HG02973 (cell line): Measurements from ENCODE around the gene ACIN1.
A peak's percentile ranks its signal among the peaks of the same experiment; 100 is the strongest.

Source experiments
- ATAC-seq: cut with Tn5 transposase; IDR thresholded peaks from one replicate; pipeline ENCODE4 v1.9.1; 2021; ENCODE audit warnings: moderate library complexity; ENCODE audit not compliant: unreplicated experiment

The ACIN1 gene

DNA sequence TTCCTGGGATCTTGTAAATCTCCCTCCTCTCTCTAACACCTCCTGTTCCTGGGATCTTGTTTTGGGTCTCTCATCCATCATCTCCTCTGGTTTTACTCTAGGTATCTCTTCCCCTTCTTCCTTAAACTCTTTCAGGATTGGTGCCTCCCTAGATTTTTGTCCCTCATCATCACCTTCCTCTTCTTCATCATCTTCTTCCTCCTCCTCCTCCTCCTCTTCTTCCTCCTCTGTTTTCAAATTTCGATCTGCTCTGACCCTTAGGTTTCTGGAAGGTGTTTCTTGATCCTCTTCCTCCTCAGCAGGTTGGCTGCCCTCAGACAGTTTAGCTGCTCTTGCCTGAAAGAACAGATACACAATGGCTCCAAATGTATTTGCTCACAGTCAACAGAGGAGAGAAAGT, 14.5 kb downstream of the ACIN1 start:
- no peak for ATAC-seq

DNA sequence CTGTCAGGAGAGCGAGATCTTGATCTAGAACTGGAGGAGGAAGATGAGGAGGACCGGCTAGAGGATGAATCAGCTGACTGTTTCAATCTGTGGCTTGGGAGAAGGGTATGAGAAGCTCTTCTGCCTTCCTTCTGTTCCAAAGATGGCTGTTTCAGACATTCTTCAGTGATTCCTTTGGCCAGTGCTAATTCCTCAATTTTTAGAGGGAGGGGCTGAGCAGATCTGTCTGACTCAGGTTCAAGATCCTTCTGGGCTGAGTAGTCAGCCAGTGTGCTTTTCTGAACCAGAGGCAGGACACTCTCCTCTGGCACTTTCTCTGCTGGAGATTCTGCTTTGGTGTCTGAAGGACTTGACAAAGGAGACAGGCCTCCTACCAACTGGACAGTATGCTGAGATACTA, 15.2 kb downstream of the ACIN1 start:
- no peak for ATAC-seq

DNA sequence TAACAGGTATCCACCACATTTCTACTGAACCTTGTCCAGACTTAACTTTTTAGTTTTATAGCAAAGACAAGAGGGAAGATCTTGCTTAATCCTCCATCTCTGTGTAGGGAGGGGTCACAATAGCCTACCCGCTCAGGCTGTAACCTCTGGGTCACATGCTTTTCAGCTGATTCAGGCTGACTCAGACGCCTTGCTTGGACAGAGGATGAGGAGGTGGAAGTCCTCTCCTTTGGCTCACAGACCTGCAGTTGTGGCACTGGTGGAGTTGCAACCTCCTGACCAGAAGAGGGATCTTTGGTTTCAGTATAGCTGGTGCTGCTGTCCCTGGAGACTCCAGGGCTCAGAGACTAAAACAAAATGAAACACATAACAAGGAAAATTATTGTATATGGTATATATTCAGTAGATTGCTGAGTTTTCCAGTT, 16.2 kb downstream of the ACIN1 start:
- no peak for ATAC-seq

DNA sequence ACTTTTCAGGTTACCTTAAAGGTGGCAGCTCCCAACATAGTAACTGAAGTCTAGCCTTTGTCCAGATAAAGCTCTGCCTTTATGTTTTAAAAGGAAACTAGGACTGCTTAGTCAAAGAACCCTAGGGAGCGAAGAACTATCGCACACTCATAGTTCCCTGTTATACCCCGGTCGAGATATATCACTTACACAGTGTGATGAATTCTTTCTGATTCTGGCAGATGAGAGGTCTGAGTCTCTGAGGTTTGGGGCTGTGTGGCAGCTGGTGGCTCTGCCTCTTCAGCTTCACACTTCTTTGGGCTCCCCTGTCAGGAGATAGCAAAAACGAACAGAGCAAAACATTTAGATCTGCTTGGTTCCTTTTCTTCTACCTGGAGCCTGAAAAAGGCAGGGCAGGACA, 17.0 kb downstream of the ACIN1 start:
- no peak for ATAC-seq

DNA sequence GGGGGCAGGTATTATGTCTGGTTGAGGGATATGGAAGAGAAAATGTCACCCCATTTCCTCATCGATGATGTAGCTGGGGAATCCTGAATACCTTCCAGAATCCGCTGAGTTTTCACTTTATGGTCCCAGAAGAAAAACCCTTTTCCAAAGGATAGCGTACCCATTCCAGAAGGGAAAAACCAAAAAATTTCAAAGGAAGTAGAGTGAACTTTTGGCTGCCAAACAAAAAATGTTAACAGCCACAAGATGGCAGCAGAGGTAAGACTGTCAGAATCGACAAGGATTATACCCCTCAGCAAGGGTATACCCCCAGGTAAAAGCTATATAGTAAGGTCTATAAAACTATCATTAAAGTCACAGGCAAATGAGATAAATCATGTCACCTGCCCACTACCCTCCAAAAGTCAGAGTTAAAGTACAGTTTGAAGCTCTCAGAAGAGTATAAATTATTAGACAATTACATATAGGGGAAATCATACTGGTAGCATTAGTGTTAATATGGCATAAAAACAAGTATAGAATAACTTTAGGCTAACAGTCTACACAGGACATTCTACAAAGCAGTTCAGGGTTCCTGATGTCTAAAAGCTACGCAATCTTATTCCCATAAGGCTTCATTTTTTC, 18.0 kb downstream of the ACIN1 start:
- no peak for ATAC-seq

DNA sequence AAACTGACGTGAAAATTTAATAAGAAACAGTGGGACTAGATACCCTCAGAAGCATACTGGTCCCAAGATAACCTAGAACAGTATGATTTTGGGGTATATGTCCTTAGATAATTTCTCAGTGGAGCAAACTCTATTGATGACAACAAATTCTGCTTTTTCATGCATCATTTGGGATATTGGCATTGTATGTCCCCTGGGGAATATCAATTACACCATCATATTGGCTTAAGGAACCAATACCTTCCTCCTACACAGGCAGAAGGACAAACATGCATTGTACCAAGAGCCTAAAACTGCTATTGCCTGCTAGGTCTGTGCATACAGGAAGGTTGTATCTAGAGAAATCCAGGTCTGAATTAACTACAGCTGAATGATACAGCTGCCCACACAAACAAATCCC, 20.0 kb downstream of the ACIN1 start:
- ATAC-seq, result no peak

DNA sequence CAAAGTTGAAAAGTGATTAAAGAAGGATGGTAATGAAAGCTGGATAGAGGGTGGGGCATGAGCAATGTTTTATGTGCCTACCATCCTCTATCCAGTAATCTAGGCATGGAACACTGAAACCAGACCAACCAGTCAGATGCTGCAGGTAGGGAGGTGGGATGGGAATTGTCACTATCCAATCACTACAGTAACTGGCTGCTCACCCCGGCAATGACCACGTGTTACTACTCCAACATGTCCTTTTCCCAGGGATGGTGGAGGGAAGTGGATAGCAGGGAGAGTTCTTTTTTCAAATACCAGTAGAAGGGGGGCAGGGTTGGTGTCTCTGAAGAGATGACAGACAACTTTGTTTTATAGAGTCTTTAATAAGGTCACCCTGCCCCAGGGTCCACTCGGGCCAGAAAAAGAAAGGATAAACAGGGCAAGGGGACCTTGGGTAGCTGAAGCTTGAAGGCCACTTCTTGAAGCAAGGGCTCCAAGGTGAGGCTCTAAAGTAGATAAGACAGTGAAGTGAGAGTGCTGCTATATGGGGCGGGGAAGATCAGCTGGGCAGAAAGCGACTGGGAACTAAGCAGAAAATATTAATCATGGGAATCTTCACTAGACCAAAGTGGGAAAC, 22.9 kb downstream of the ACIN1 start:
- ATAC-seq, result no peak

DNA sequence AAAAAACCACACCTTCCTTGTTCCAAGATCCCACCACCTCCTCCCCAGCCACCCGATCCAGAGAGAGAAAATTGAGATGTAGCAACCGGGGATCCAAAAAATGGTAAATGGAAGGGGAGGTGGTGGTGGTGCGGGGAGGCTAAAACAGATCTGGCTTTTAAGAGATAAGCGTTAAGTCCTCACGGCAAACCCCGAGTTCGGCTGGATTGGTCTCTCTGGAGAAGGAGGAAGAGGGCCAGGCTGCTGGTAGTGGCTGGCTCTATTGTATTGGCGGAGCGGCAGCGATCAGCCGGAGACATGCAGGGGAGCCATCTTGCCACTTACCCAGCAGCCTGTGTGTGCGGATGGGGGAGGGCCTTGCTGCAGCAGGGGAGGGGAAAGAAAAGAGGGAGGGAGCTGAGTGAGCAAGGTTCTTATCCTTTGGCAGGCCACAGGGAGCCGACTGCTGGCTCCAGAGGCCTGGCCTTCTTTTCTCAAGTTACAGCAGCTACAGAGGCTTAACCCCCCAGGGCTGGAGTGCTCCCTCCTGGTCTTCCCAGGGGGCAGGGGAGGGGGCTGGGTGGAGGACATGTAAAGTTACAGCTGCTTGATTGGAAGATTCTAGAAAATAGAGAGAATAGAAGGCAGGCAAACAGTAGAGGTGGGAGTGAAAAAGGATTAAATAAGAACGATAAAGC, 23.6 kb downstream of the ACIN1 start:
- peak; percentile 76 for ATAC-seq

DNA sequence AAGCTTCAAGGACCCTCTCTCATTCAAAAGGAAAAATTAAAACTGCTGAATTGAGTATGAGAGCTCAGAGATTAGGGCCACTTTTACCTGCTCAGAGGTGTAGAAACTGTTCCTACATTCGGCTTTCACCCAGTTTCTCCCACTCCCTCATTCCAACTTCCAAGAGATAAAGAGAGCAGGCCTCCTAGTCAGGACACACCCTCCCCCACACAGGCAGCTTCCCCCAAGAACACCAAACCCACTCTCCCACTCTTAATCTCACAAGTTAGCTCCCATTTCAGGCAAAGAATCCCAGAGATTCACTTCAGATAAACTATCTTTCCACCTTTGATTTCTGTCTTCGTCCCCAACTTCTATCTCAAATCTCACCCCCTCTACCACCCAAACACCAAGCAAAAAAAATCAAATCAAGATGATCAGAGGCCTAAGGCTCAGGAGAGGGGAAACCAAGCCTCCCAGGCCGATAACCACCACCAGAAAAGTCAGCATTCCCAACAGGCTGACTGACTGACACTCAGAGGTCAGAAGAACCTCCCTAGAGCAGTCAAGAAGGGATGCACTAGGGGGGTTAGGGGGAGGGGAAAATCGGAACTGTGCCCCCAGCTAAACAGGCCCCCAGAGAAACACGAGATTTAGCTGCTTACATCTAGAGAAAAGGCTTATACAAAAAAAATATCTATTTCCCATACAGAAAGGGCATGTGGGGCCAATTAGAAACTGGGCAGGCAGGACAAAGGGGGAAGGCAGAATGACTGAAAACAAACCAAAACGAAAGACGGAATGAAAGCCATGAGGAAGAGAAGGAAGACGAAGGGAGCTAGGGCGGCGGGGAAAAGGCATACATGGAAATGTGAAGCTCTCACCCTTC, 24.4 kb downstream of the ACIN1 start:
- no peak for ATAC-seq

DNA sequence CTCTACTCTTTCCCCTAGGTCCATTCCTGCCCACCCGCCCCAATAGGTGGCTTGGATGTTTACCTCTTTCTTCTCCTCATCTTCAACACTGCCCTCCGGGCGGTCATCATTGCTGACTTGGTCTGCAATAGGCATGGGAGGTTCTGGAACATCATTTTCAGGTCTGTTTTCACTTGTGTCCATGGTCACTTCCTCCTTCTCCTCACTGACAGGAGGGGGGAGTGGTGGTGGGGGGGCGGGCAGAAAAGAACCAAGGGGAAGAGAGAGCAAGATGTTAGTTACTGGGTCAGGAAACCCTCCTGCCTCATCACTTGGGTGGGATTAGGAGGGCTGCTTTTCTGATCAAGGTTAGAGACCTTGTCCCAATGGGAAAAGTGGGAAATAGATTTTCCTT, 25.5 kb downstream of the ACIN1 start:
- ATAC-seq, result no peak

DNA sequence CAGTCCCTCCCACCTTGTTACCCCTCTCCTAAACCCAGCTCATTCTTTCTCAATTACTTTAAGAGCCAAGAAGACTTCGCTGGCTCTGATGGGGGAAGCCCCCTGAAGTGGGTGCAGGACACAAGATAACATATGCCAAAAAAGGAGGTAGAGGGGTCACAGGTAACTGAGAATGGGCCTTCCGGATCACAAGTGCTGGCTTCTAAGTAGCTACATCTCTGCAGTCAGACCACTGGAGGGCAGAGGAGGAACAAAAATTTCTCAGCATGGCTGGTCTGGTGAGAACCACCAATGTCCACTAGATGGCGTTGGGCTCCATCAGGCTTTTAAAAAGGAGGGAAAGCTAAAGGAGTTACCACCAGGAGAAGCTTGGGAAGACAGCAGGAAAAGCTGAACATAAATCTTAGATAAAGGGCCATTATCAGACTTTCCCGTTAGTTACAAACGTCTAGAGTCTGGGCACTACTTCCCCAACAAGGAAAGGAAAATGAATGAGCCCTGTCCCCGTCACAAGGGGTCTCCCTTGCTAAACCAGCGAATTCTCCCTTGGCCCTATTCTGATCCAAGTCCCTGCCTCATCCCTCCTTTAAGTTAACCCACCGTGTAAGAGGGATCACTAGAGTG, 26.0 kb downstream of the ACIN1 start:
- peak; percentile 71 for ATAC-seq

DNA sequence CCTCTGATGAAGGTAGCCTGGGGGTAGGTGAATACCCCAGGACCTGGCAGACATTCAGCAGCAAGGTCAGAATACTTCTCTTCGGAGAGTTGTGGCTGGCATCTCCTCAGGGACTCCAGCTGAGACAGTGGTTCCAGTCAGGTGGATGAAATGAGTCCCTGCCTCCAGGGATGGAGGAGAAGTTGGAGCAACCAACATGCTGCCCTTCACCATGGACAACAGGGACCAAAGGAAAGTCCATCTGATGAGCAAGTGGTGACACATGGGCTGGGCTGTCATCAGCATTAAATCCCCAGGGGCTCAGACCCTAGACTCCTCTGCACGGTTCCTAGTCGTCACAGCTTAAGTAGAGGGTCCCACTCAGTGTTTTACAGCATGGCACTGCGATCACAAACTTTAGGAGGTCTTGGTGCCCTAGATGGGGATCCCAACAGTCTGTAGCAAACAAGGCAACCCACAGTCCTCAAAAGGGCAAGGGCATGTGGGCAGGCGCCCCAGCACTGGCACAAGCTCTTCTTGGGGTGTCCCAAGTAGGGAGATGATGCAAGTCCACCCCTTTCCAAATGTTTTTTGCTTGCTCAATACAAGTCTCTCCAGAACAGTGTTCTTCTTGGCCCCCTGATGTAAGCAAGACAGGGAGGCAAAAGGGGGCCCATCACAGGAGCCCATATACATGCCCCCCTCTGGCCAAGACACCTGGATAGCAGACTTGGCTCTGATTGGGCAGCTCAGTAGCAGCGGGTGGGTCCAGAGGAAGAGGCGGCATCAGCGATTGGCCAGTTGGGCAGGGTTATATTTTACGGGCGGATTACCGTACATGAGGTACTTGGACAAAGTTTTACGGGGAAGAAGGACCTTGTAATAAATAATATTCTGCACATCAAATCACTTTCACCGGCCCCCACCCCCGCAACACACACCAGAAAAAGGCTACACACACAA, 26.8 kb downstream of the ACIN1 start:
- no peak for ATAC-seq

DNA sequence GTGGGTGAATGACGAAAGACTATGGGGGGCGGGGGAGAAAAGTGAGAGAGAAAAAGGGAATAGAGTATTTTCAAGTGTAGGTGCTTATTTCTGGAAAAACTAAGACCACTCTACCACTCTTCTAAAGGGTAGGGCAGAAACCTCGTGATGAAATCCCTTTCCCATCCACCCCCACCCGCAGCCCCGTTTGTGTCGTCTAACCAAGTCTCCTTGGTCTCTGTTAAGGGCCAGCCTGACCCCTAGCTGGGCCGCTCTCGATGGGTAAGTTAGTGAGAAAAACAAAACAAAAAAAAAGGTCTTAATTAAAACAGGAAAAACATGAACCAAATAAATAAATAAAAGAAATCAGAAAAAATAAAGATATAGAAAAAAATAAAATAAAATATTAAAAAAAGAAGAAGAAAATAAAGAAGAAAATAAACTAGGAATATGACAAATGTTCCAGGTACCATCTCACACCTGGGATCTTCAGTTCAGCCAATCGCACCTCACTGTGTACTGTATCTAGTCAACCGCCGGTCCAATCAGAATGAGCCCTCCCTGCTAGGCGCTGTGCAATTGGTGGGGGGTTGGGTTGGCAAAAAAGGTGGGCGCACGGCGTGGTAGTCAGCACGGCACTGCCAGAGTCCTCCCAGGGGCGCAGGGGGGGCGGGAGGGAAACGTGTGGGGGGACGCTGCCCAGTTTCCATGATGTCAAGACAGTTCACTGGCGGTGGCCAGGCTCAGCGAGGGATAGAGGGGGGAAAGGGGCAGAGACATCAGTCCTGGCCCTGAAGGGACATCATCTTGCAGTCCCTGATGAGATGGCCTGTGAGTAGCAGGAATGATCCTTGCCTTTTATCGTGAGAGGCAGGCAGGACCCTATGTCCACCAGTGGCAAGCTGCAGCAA, 27.8 kb downstream of the ACIN1 start:
- no peak for ATAC-seq

DNA sequence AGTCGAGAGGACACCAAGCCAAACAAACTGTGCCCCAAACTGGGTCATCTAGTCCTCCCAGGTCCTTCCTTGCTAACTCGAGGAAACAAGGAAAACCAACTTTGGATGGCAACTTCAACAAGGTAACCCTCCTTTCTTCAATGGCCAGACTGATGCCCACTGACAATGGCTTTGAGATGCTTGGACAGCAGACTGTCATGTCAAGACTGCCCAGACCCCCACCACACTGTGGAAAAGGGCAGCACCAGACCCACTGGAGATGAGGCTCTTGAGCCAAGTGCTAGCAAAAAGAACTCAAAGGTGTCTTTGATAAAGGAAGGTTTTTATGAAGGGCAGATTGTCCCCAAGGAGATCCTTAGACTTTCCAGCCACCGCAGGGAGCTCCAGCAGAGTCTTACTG, 28.6 kb downstream of the ACIN1 start:
- no peak for ATAC-seq

DNA sequence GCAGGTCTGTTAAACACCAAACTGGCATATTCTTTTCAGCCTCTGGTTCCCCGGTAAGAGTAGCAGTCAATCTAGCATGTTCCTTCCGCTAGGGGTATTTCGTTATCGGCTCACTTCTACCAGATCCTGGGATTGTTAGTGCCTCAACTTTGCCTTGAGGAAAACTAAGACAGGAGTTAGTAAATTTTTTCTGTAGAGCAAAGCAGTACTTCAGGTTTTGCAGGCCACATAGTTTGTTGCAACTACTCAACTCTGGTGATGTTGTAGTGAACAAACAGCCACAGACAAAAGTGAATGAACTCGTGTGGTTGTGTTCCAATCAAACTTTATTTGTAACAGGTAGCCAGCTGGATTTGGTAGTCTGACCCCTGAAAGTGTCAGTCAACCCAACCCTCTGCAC, 31.3 kb downstream of the ACIN1 start:
- ATAC-seq, result no peak

DNA sequence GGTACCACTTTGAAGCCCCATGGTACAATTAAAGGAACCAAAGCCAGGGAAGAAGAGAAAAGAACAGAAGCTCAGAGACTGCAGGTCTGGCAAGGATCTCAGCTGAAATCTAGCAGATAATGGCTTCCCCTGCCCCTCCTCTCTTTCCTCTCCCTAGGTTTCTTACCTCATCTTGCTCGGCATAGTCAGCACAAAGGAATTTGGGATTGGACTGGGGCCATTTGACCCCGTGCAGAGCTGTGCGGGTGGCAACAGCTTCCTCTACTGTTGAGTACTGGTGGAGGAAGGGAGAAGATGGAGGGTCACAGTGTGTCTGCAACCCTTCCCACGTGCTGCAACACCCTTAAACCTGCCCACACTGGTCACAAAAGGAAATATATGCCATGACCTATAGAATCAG, 32.9 kb downstream of the ACIN1 start:
- ATAC-seq, result no peak

DNA sequence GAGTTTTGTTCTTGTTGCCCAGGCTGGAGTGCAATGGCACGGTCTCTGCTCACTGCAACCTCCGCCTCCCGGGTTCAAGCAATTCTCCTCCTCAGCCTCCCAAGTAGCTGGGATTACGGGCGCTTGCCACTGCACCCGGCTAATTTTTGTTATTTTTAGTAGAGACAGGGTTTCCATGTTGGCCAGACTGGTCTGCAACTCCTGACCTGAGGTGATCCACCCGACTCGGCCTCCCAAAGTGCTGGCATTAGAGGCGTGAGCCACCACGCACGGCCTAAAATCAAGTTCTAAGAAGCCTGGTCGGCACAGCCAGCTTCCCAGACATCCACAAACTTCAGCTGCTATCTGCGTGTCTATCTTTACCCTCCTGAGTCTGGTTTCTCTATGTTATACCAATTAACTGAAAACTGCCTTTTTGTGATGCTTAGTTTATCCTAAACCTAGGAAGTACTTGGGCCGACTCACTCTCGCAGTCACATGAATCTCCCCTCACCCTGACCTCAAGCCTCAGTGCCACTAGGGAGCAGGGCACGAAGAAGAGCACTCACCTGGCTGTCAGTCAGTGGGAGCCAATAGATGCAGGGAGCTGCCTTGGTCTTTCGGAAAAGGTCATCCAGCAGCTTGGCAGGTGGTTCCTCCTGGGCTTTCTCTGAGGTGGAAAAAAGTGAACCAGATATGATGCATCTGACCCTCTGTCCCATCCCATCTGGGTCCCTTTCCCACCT, 34.2 kb downstream of the ACIN1 start:
- ATAC-seq, result no peak
